HepG2 (cell line): ENCODE measurements around the gene EPHA4. TPM values are rescaled to one million over a fixed set of nuclear protein-coding genes. Genes with fewer than 3 reads are reported as not detected.
"Not testable (repeated sequence)": the region's sequence is repeated elsewhere in the genome, so short reads cannot be mapped to it uniquely, and the experiment has no call there.

Experiments
- ATAC-seq: fragments of 200-7000 bp; cut with Tn5 transposase; 3 replicates; pipeline ENCODE4 v1.9.1; 2020; ENCODE audit warnings: mild to moderate bottlenecking, moderate library complexity
- BruUV-seq: library from RNA; stranded (reverse); fragments of 400-500 nt; replicated peaks from 2 replicates; lab custom pipeline; 2021; lab: Mats Ljungman, UMichigan
- CTCF ChIA-PET: fragments of 300-600 bp; formaldehyde crosslinking; extraction: SDS; loops from one replicate; lab custom pipeline; 2021; ENCODE audit warnings: low total read pairs, inconsistent platforms, low intra/inter-chr PET ratio; lab: Yijun Ruan, JAX
- POLR2A ChIA-PET: fragments of 350-600 bp; sonication (Branson Sonifier 250); formaldehyde crosslinking; loops from one replicate; lab custom pipeline; 2020; ENCODE audit warnings: antibody characterized with exemption, inconsistent platforms; lab: Yijun Ruan, JAX
- DNase-seq: peaks from one replicate; pipeline ENCODE4 v3.0.0-alpha.2; 2015; ENCODE audit warnings: low spot score
- FAIRE-seq: peaks from 3 replicates; lab custom pipeline; 2011; peaks lifted over from hg19 to GRCh38; lab: Jason Lieb, UNC
- H2AFZ ChIP-seq: one replicate; pipeline ENCODE4 v1.6.1; 2011; ENCODE audit warnings: low read length, inconsistent platforms
- H3K27ac ChIP-seq: fragments of 300-600 bp; 3 replicates; pipeline ENCODE4 v1.8.0; 2011; ENCODE audit warnings: mixed run types, mild to moderate bottlenecking, mixed read lengths, low read length, inconsistent platforms; ENCODE audit not compliant: insufficient read depth; ENCODE audit errors: extremely low read length
- H3K27me3 ChIP-seq, 2 experiments: fragments of 200-600 bp in 1 of 2; 2 replicates in 1 of 2; 3 replicates in 1 of 2; pipeline versions ENCODE4 v1.6.0 to v1.8.0; 2011; ENCODE audit warnings: low read length in 2 of 2, mild to moderate bottlenecking in 2 of 2, moderate library complexity in 2 of 2, inconsistent platforms in 1 of 2; ENCODE audit not compliant: insufficient read depth in 2 of 2, control insufficient read depth in 1 of 2
- H3K36me3 ChIP-seq, 2 experiments: fragments of 200-600 bp in 1 of 2; replicated peaks in 1 of 2; 2 replicates in 1 of 2; 3 replicates in 1 of 2; pipeline versions ENCODE4 v1.5.1 to v1.8.0; 2011; ENCODE audit warnings: low read length in 2 of 2, inconsistent platforms in 1 of 2; ENCODE audit not compliant: insufficient read depth in 2 of 2, control insufficient read depth in 1 of 2
- H3K4me1 ChIP-seq: 2 replicates; pipeline ENCODE4 v1.5.1; 2012; ENCODE audit warnings: low read length, inconsistent platforms; ENCODE audit not compliant: insufficient read depth
- H3K4me2 ChIP-seq: 2 replicates; pipeline ENCODE4 v1.6.0; 2011; ENCODE audit warnings: low read depth, low read length, inconsistent platforms
- H3K4me3 ChIP-seq, 3 experiments: fragments of 200-600 bp in 1 of 3; sonication (generic), shearing (Covaris generic) in 1 of 3; replicated peaks in 1 of 3; 2 replicates each; pipeline ENCODE4 v1.5.1; 2011 to 2016; ENCODE audit warnings: low read length in 3 of 3, inconsistent platforms in 2 of 3, low read depth in 2 of 3, mild to moderate bottlenecking in 2 of 3, control low read depth in 1 of 3, mixed read lengths in 1 of 3; ENCODE audit not compliant: insufficient read depth in 1 of 3
- H3K79me2 ChIP-seq: one replicate; pipeline ENCODE4 v1.6.1; 2011; ENCODE audit warnings: low read length, inconsistent platforms; ENCODE audit not compliant: insufficient read depth
- H3K9ac ChIP-seq: 2 replicates; pipeline ENCODE4 v1.6.0; 2011; ENCODE audit warnings: mild to moderate bottlenecking, low read depth, low read length, inconsistent platforms; ENCODE audit not compliant: insufficient read depth
- H3K9me3 ChIP-seq: 2 replicates; pipeline ENCODE4 v1.5.1; 2012; ENCODE audit warnings: mild to moderate bottlenecking, low read length
- H4K20me1 ChIP-seq: 2 replicates; pipeline ENCODE4 v1.6.0; 2011; ENCODE audit warnings: inconsistent platforms, mild to moderate bottlenecking, low read length, moderate library complexity; ENCODE audit not compliant: insufficient read depth
- ATRX ChIP-seq: sonication (generic); formaldehyde crosslinking; IDR thresholded peaks from 2 replicates; pipeline ENCODE4 v1.4.0; 2020; ENCODE audit warnings: missing genetic modification reagents, borderline replicate concordance
- CBX2 ChIP-seq, 2 experiments: fragments of 200-600 bp in 1 of 2; sonication (generic); formaldehyde crosslinking in 1 of 2; IDR thresholded peaks; 2 replicates each; pipeline versions ENCODE4 v1.7.0 to v1.8.1; 2018 to 2022; ENCODE audit warnings: low read depth in 2 of 2, low read length in 1 of 2, mild to moderate bottlenecking in 1 of 2, missing genetic modification reagents in 1 of 2
- CEBPG ChIP-seq: IDR thresholded peaks from 2 replicates; pipeline ENCODE4 v1.6.1; 2016
- CREB1 ChIP-seq, 2 experiments: fragments of 450-650 bp in 1 of 2; IDR thresholded peaks; 2 replicates each; pipeline ENCODE4 v1.6.1; 2016 to 2017; ENCODE audit warnings: control low read depth in 1 of 2, mild to moderate bottlenecking in 1 of 2, missing compliant biosample characterization in 1 of 2, missing genetic modification characterization in 1 of 2
- FOXM1 ChIP-seq: sonication (generic); formaldehyde crosslinking; IDR thresholded peaks from 2 replicates; pipeline ENCODE4 v1.5.0; 2020; ENCODE audit warnings: missing genetic modification reagents
- GABPA ChIP-seq, 2 experiments: IDR thresholded peaks; 2 replicates each; pipeline ENCODE4 v1.6.1; 2011 to 2016; ENCODE audit warnings: low read depth in 2 of 2, low read length in 1 of 2, missing biosample characterization in 1 of 2, missing genetic modification characterization in 1 of 2
- GABPB1 ChIP-seq: IDR thresholded peaks from 2 replicates; pipeline ENCODE4 v1.6.1; 2016; ENCODE audit warnings: mild to moderate bottlenecking, missing genetic modification reagents, moderate library complexity, missing compliant biosample characterization
- MYC ChIP-seq: sonication (generic); formaldehyde crosslinking; IDR thresholded peaks from 2 replicates; pipeline ENCODE4 v1.9.0; 2021; ENCODE audit warnings: missing genetic modification reagents, borderline replicate concordance
- NCOA5 ChIP-seq: sonication (generic); formaldehyde crosslinking; IDR thresholded peaks from 2 replicates; pipeline ENCODE4 v1.4.0; 2020; ENCODE audit warnings: missing genetic modification reagents
- ZNF562 ChIP-seq: sonication (generic); formaldehyde crosslinking; IDR thresholded peaks from 2 replicates; pipeline ENCODE4 v1.8.0; 2022; ENCODE audit warnings: missing genetic modification reagents, borderline replicate concordance
- ZNF629 ChIP-seq: sonication (generic); formaldehyde crosslinking; conservative IDR thresholded peaks from 2 replicates; pipeline ENCODE4 v1.5.0; 2020; ENCODE audit warnings: missing genetic modification reagents
- ZNF75D ChIP-seq: sonication (generic); formaldehyde crosslinking; IDR thresholded peaks from 2 replicates; pipeline ENCODE4 v1.8.1; 2023; ENCODE audit warnings: missing genetic modification reagents, mild to moderate bottlenecking, borderline replicate concordance
- WGBS: methylation state at CpG from one replicate; pipeline ENCODE4 v1.1.6; 2017; ENCODE audit warnings: low lambda C conversion rate; 5-methylcytosine and 5-hydroxymethylcytosine counted together
- in situ Hi-C: cut with HindIII; loops from 2 replicates; pipeline ENCODE4 v1.10.0; 2017; ENCODE audit warnings: low pct_unique_long_range_greater_than_20kb; ENCODE audit not compliant: extremely low pct_ligation_motif_present
- intact Hi-C: fragments of 100-400 bp; cut with micrococcal nuclease; formaldehyde crosslinking; loops from one replicate; pipeline ENCODE4 v1.10.0; 2022; ENCODE audit not compliant: unreplicated experiment
- polyA plus RNA-seq, 8 experiments: library from polyadenylated mRNA; depleted of rRNA in 3 of 8; stranded (reverse) in 7 of 8; unstranded in 1 of 8; fragments of >200 nt; fragmentation: Illumina TruSeq in 4 of 8; extraction: Trizol in 4 of 8; gene quantifications; 2 replicates each; pipeline versions ENCODE4 v1.2.1 to v1.2.3, GENCODE V29; 2011 to 2016; ENCODE audit warnings: low read depth in 4 of 8, missing spikeins in 1 of 8, mixed read lengths in 1 of 8; ENCODE audit not compliant: insufficient read depth in 1 of 8
- total RNA-seq, 5 experiments: library from RNA; depleted of rRNA; stranded (reverse); fragments of >200 nt; fragmentation: Illumina TruSeq; extraction: Trizol; gene quantifications; 2 replicates each; pipeline ENCODE4 v1.2.3, GENCODE V29; 2016; ENCODE audit warnings: low read depth in 1 of 5
- TF ChIP-seq, protein P1 (sequence below): sonication (generic); formaldehyde crosslinking; conservative IDR thresholded peaks from 2 replicates; pipeline ENCODE4 v1.8.0; 2022; ENCODE audit warnings: missing genetic modification reagents

Gene EPHA4
- total and polyA plus RNA-seq, 2 of the 13 experiments (the other 11 are each of a cell fraction or from before 2014, with no cell fraction given), result not detected

DNA sequence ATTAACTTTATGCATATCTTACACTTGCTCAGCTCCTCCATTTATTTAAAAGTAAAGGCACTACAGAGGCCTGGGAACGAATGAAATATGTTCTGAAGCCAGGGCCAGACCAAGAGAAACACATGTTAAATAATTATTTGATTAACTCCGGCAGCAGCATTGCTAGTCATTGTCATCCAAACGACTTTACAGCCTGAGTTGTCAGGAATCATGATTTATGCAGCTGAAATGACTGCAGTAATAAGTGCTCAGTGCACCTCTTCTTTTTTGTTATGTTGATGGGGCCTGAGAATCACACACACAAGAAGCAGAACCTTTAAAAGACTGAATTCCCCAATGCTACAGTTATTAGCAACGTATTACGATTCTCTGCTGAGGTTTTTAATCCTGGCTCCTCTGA lies 58.9 kb downstream of the EPHA4 start (continued):
- no peak for TF ChIP-seq ATRX
- TF ChIP-seq, all 625 proteins: peak for 0

- ATAC-seq; H3K4me2 ChIP-seq; H3K9ac ChIP-seq; H3K4me1 ChIP-seq; POLR2A ChIA-PET; H3K36me3 ChIP-seq; intact Hi-C loops; H3K79me2 ChIP-seq; CTCF ChIA-PET; BruUV-seq; H3K4me3 ChIP-seq; FAIRE-seq; DNase-seq; H4K20me1 ChIP-seq; H3K27me3 ChIP-seq; H2AFZ ChIP-seq; in situ Hi-C loops; H3K9me3 ChIP-seq; H3K27ac ChIP-seq; TF ChIP-seq GABPA (IDR thresholded peaks at IDR 0.05; ENCODE audit: low read depth, low read length); CREB1 (IDR thresholded peaks at IDR 0.05): not testable (repeated sequence)
- 10% methylated on average over 5 of the region's 5 CpGs for WGBS
- TF ChIP-seq GABPA (CRISPR knock-in tag; IDR thresholded peaks at IDR 0.05; ENCODE audit: low read depth) (peak; percentile 48), CREB1 (CRISPR knock-in tag; IDR thresholded peaks at IDR 0.05) (0 out of 2 replicates have a peak, but pooled peaks have one; percentile 39), GABPB1 (CRISPR knock-in tag) (0 out of 2 replicates have a peak, but pooled peaks have one; percentile 15)
Measured at GRCh38 chr2:221511325-221511724, 60.8 kb downstream of the EPHA4 start.

GRCh38 chr2:221506469-221506868 lies 65.6 kb downstream of the EPHA4 start:
- Histone ChIP-seq H3K27ac (no peak overlapping the region), H3K9ac (no peak overlapping the region), H3K4me2 (no peak overlapping the region), H3K27me3 (no peaks in the 10 kb centered on the region), H3K9me3 (no peaks in the 10 kb centered on the region), H3K4me1 (no peaks in the 10 kb centered on the region), H2AFZ (no peak overlapping the region), H3K4me3 (no peak overlapping the region), H4K20me1 (no peaks in the 10 kb centered on the region), H3K36me3 (no peaks in the 10 kb centered on the region), H3K79me2 (no peaks in the 10 kb centered on the region)
- FAIRE-seq, result no peak
- ChIA-PET POLR2A (no interaction called here), CTCF (no interaction called here)
- no peak for ATAC-seq
- DNase-seq, result no peak
- TF ChIP-seq NCOA5 (CRISPR knock-in tag) (no peak), MYC (no peak), ZNF562 (no peak), CEBPG (CRISPR knock-in tag) (no peak), ZNF75D (CRISPR knock-in tag) (no peak), FOXM1 (no peak), CBX2 (IDR thresholded peaks at IDR 0.05; ENCODE audit: low read depth, low read length) (no peak), CBX2 (CRISPR knock-in tag; IDR thresholded peaks at IDR 0.05; ENCODE audit: low read depth) (no peak), ZNF629 (no peak)
- TF ChIP-seq, protein P1, sequence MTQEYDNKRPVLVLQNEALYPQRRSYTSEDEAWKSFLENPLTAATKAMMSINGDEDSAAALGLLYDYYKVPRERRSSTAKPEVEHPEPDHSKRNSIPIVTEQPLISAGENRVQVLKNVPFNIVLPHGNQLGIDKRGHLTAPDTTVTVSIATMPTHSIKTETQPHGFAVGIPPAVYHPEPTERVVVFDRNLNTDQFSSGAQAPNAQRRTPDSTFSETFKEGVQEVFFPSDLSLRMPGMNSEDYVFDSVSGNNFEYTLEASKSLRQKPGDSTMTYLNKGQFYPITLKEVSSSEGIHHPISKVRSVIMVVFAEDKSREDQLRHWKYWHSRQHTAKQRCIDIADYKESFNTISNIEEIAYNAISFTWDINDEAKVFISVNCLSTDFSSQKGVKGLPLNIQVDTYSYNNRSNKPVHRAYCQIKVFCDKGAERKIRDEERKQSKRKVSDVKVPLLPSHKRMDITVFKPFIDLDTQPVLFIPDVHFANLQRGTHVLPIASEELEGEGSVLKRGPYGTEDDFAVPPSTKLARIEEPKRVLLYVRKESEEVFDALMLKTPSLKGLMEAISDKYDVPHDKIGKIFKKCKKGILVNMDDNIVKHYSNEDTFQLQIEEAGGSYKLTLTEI (CRISPR knock-in tag), result no peak
- intact Hi-C loops, result no loop called here
- no TSS peak for BruUV-seq
- in situ Hi-C loops, result no loop called here
- 15% methylated on average over 2 of the region's 2 CpGs for WGBS
